HEK293 (cell line): ENCODE measurements around the gene BTG4.

ENCODE experiments used
- AEBP2 ChIP-seq: fragments of 450-650 bp; formaldehyde crosslinking; IDR thresholded peaks from 2 replicates; pipeline ENCODE4 v1.5.1; 2016; ENCODE audit warnings: missing biosample characterization, missing genetic modification characterization, borderline replicate concordance
- BCL11A ChIP-seq: fragments of 450-650 bp; formaldehyde crosslinking; IDR thresholded peaks from 2 replicates; pipeline ENCODE4 v1.5.1; 2016; ENCODE audit warnings: low read depth, missing biosample characterization, missing genetic modification characterization
- CTCF ChIP-seq: fragments of 450-650 bp; formaldehyde crosslinking; IDR thresholded peaks from 2 replicates; pipeline ENCODE4 v1.5.1; 2016; ENCODE audit warnings: missing biosample characterization, missing genetic modification characterization
- REPIN1 ChIP-seq: fragments of 450-650 bp; formaldehyde crosslinking; IDR thresholded peaks from 2 replicates; pipeline ENCODE4 v1.5.1; 2017; ENCODE audit warnings: missing biosample characterization, missing genetic modification characterization, low read depth
- REST ChIP-seq: fragments of 450-650 bp; formaldehyde crosslinking; IDR thresholded peaks from 2 replicates; pipeline ENCODE4 v1.5.1; 2016; ENCODE audit warnings: missing biosample characterization, missing genetic modification characterization
- TCF7L2 ChIP-seq: IDR thresholded peaks from 2 replicates; pipeline ENCODE4 v1.6.1; 2011; ENCODE audit warnings: low read depth, mild to moderate bottlenecking, inconsistent platforms, low read length, moderate library complexity, borderline replicate concordance
- ZNF121 ChIP-seq: fragments of 450-650 bp; formaldehyde crosslinking; IDR thresholded peaks from 2 replicates; pipeline ENCODE4 v1.5.1; 2016; ENCODE audit warnings: missing biosample characterization, missing genetic modification characterization
- ZNF24 ChIP-seq: fragments of 450-650 bp; formaldehyde crosslinking; IDR thresholded peaks from 2 replicates; pipeline ENCODE4 v1.5.1; 2016; ENCODE audit warnings: missing biosample characterization, missing genetic modification characterization
- ZNF398 ChIP-seq: fragments of 450-650 bp; formaldehyde crosslinking; IDR thresholded peaks from 2 replicates; pipeline ENCODE4 v1.5.1; 2017; ENCODE audit warnings: missing biosample characterization, missing genetic modification characterization
- ZNF555 ChIP-seq: fragments of 450-650 bp; formaldehyde crosslinking; conservative IDR thresholded peaks from 2 replicates; pipeline ENCODE4 v1.5.1; 2017; ENCODE audit warnings: missing biosample characterization, mild to moderate bottlenecking, missing genetic modification characterization, inconsistent platforms
- ZNF707 ChIP-seq: fragments of 450-650 bp; formaldehyde crosslinking; IDR thresholded peaks from 2 replicates; pipeline ENCODE4 v1.5.1; 2016; ENCODE audit warnings: missing biosample characterization, missing genetic modification characterization

- TF ChIP-seq ZNF24: no peak
- TF ChIP-seq CTCF (tag by site-specific recombination): no peak
- no peak for TF ChIP-seq ZNF707 (tag by site-specific recombination)
- no peak for TF ChIP-seq REPIN1
- TF ChIP-seq AEBP2 (tag by site-specific recombination): no peak
- no peak for TF ChIP-seq TCF7L2
- no peak for TF ChIP-seq BCL11A (tag by site-specific recombination)
- no peak for TF ChIP-seq ZNF398 (tag by site-specific recombination)
- no peak for TF ChIP-seq ZNF121 (tag by site-specific recombination)
- TF ChIP-seq ZNF555: no peak
- TF ChIP-seq REST: no peak
Measured at GRCh38 chr11:111515591-111515990, 3.4 kb upstream of the BTG4 start.
